Glutamatergic neuron (in vitro differentiated cells): Measurements from ENCODE around the gene ATIC. TPM values are rescaled to one million over a fixed set of nuclear protein-coding genes. Genes with fewer than 3 reads are reported as not detected.

Experiments
- DNase-seq: peaks from one replicate; pipeline ENCODE4 v3.0.0; 2022
- H3K27ac Mint-ChIP-seq: one replicate; pipeline ENCODE4 v1.8.0; 2020; ENCODE audit warnings: mild to moderate bottlenecking, mixed read lengths, inconsistent platforms; ENCODE audit not compliant: unreplicated experiment
- H3K27me3 Mint-ChIP-seq: one replicate; pipeline ENCODE4 v1.8.0; 2020; ENCODE audit warnings: mild to moderate bottlenecking, moderate library complexity, mixed read lengths, inconsistent platforms; ENCODE audit not compliant: unreplicated experiment
- H3K36me3 Mint-ChIP-seq: one replicate; pipeline ENCODE4 v1.8.0; 2020; ENCODE audit warnings: mild to moderate bottlenecking, mixed read lengths, inconsistent platforms; ENCODE audit not compliant: unreplicated experiment
- H3K4me1 Mint-ChIP-seq: one replicate; pipeline ENCODE4 v1.8.0; 2020; ENCODE audit warnings: mild to moderate bottlenecking, low read depth, mixed read lengths, inconsistent platforms; ENCODE audit not compliant: unreplicated experiment
- H3K4me3 Mint-ChIP-seq: one replicate; pipeline ENCODE4 v1.8.0; 2020; ENCODE audit warnings: mild to moderate bottlenecking, mixed read lengths, inconsistent platforms; ENCODE audit not compliant: unreplicated experiment
- H3K9me3 Mint-ChIP-seq: one replicate; pipeline ENCODE4 v1.8.0; 2020; ENCODE audit warnings: mild to moderate bottlenecking, moderate library complexity, mixed read lengths, inconsistent platforms; ENCODE audit not compliant: unreplicated experiment
- total RNA-seq: library from RNA; stranded (reverse); fragmentation: NEBNext Ultra II Directional; extraction: Animal tissue kit (Norgen Biotek cat#: 25700); gene quantifications from one replicate; pipeline ENCODE4 v1.2.1, GENCODE V29; 2021; ENCODE audit not compliant: unreplicated experiment
- TF ChIP-seq, protein P1 (sequence below): fragments of 200-600 bp; sonication (generic); IDR thresholded peaks from one replicate; pipeline ENCODE4 v1.5.0; 2021; ENCODE audit not compliant: partially characterized antibody, unreplicated experiment

Gene ATIC
- total RNA-seq, 1 donor from 2014 or later = 51.5 TPM

DNA sequence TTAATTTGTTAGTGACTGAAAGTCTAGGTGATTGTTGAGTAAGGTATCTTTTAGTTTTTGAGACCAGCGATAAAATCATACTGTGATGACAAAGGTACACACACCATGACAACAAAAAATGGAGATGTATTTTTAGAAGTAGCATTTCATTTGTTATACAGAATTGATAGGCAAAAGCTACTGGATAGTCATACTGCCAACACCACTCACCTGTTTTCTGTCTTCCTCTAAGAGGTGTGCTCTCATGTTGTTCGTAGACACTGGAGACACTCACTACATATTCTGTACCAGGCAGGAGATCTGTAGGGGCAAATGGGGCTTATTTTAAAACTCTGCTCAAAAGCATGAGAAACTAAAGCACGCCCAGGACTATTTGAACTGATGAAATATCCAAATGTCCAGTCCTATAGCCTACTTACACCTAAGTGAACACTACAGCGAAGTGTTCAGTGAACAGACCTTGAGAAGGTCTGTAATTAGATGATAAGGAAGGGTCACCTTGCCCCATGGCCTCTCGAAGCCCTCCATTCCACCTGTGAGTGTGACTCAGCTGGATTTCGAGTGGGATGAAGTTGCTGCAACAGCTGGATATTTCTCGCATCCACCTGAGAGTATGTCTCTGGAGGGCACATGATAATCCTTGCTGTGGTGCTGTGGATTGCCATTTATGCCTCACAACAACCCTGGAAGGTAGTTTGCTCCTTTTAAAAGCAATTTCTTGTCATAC is 76.3 kb downstream of the ATIC start:
- Mint-ChIP-seq H3K27ac (no peak overlapping the region), H3K4me3 (no peak overlapping the region), H3K27me3 (no peaks in the 10 kb centered on the region), H3K4me1 (no peaks in the 10 kb centered on the region), H3K9me3 (peaks cover 1% of the 10 kb centered on the region), H3K36me3 (peaks cover 8% of the 10 kb centered on the region)
- DNase-seq = no peak
- TF ChIP-seq, protein P1, sequence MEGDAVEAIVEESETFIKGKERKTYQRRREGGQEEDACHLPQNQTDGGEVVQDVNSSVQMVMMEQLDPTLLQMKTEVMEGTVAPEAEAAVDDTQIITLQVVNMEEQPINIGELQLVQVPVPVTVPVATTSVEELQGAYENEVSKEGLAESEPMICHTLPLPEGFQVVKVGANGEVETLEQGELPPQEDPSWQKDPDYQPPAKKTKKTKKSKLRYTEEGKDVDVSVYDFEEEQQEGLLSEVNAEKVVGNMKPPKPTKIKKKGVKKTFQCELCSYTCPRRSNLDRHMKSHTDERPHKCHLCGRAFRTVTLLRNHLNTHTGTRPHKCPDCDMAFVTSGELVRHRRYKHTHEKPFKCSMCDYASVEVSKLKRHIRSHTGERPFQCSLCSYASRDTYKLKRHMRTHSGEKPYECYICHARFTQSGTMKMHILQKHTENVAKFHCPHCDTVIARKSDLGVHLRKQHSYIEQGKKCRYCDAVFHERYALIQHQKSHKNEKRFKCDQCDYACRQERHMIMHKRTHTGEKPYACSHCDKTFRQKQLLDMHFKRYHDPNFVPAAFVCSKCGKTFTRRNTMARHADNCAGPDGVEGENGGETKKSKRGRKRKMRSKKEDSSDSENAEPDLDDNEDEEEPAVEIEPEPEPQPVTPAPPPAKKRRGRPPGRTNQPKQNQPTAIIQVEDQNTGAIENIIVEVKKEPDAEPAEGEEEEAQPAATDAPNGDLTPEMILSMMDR = no peak

DNA sequence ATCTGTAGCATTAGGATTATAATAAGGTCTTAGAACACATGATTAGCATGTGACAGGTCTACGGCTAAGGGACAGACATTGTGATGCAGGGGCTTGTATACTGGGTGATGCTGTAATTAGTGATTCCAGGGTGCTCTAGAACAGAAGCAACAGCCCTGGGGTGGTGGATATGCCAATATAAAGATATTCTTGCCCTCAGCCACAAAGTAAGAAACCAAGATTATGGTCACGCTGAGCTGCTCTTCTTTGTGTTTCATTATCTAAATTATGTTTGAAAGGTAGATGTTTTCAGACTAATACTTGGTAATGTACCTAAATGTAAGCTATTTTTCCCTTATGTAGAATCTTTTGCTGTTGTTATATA is 78.7 kb downstream of the ATIC start:
- H3K4me1 Mint-ChIP-seq = no peaks in the 10 kb centered on the region
- no peaks in the 10 kb centered on the region for H3K27me3 Mint-ChIP-seq
- H3K9me3 Mint-ChIP-seq = peaks cover 1% of the 10 kb centered on the region
- H3K36me3 Mint-ChIP-seq = peaks cover 8% of the 10 kb centered on the region
- H3K27ac Mint-ChIP-seq = no peak overlapping the region
- no peak for DNase-seq
- H3K4me3 Mint-ChIP-seq = no peak overlapping the region
- TF ChIP-seq, protein P1 = no peak

DNA sequence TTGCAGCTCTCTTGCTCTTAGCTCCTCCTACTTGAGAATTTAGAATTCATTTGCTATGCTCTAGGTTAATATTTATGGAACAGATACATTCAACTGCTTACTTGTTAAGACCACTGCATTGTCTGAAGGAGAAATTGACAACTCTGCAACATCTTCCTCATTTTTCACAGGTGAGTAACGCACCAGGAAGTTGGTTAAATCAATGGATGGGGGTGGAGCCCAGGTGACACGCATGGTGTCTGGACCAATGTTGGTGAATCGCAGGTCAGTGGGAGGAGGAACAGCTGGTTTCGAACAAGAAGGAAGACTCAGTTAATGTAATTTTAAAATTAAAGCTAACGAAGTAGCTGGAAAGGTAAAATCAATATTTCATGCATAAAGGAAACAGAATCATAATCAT is 79.7 kb downstream of the ATIC start:
- H3K36me3 Mint-ChIP-seq = peaks cover 8% of the 10 kb centered on the region
- DNase-seq = no peak
- no peak overlapping the region for H3K4me3 Mint-ChIP-seq
- H3K27ac Mint-ChIP-seq = no peak overlapping the region
- no peaks in the 10 kb centered on the region for H3K4me1 Mint-ChIP-seq
- no peaks in the 10 kb centered on the region for H3K27me3 Mint-ChIP-seq
- TF ChIP-seq, protein P1 = no peak
- no peaks in the 10 kb centered on the region for H3K9me3 Mint-ChIP-seq

DNA sequence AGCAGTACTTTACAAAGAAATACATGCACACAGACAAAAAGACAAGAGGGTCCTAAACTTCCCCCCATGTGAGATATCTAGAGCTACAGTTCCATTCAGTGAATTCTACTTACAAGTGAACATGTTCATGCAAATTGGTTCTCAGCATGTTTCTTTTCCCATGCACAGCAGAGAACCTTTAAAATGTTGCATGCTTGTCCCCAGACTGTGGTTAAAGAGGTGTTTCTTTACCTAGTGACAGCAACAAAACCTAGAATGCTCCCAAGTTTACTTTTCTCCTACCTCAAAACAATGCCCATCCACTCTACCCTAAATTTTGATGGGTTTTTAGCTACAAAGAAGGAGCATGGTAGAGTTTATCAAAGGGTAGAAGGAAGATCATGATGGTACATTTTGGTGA is 80.3 kb downstream of the ATIC start:
- H3K4me3 Mint-ChIP-seq = no peak overlapping the region
- no peaks in the 10 kb centered on the region for H3K27me3 Mint-ChIP-seq
- TF ChIP-seq, protein P1 = no peak

DNA sequence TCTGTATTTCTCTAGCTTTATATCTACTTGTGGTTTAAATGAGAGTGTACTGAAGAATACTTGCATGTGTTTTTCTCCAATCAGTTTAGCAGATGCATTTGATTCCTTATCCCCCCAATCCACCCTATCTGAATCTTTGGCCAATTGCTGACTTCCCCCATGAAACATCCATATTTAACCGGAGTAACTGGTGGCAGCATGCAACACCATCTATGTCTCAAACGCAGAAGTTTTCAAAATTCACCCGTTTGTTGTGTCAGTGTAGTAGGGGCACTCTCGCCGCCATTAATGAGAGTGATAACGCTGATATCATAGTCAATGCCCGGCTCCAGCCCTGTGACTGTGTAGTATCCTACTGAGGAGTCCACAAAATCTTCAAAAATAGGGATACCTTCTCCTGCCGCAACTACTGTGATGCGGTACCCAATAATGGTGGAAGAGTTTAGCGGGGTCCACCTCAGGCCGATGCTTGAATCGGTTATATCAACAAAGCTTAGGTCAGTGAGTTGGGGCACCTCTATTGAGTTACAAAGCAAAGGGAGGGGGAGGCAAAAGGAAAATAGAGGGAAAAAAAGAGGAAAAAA is 80.9 kb downstream of the ATIC start:
- Mint-ChIP-seq H3K4me3 (no peak overlapping the region), H3K36me3 (peaks cover 8% of the 10 kb centered on the region), H3K27ac (no peak overlapping the region)

More for the DNA sequence above, 80.3 kb downstream of the ATIC start:
- Mint-ChIP-seq H3K9me3 (no peaks in the 10 kb centered on the region), H3K4me1 (no peaks in the 10 kb centered on the region), H3K27ac (no peak overlapping the region), H3K36me3 (peaks cover 8% of the 10 kb centered on the region)
- DNase-seq = no peak

More for the DNA sequence above, 80.9 kb downstream of the ATIC start:
- no peak for DNase-seq
- Mint-ChIP-seq H3K4me1 (no peaks in the 10 kb centered on the region), H3K9me3 (no peaks in the 10 kb centered on the region), H3K27me3 (no peaks in the 10 kb centered on the region)
- TF ChIP-seq, protein P1 = no peak
